T47D (cell line): ENCODE results near the gene DYRK1A.
"Not testable (repeated sequence)": the region's sequence is repeated elsewhere in the genome, so short reads cannot be mapped to it uniquely, and the experiment has no call there.

Source experiments
- DNase-seq, 2 experiments: peaks; one replicate each; pipeline versions ENCODE4 v3.0.0 to v3.0.0-alpha.2; 2011 to 2012; ENCODE audit warnings: low read depth in 1 of 2, low spot score in 1 of 2
- JUND ChIP-seq: IDR thresholded peaks from 2 replicates; pipeline ENCODE4 v1.6.1; 2012; ENCODE audit warnings: low read depth
- in situ Hi-C: cut with HindIII; loops from 2 replicates; pipeline ENCODE4 v1.10.0; 2016; ENCODE audit warnings: low sequenced_read_pairs, low pct_unique_long_range_greater_than_20kb

The DYRK1A gene

GRCh38 chr21:37528150-37528937 is 161.8 kb downstream of the DYRK1A start:
- TF ChIP-seq JUND: no peak

GRCh38 chr21:37529649-37530048 is 163.1 kb downstream of the DYRK1A start:
- TF ChIP-seq JUND: no peak
- in situ Hi-C loops: no loop called here
- DNase-seq: no peak

More at GRCh38 chr21:37528150-37528937, 161.8 kb downstream of the DYRK1A start:
- in situ Hi-C loops: no loop called here
- DNase-seq: no peak

- in situ Hi-C loops: no loop called here
- no peak for TF ChIP-seq JUND
- no peak for DNase-seq
Observed at GRCh38 chr21:37530901-37531351, 164.4 kb downstream of the DYRK1A start.

GRCh38 chr21:37531431-37531932 is 164.9 kb downstream of the DYRK1A start:
- in situ Hi-C loops: no loop called here
- TF ChIP-seq JUND: no peak
- no peak for DNase-seq

GRCh38 chr21:37532868-37533780 is 166.6 kb downstream of the DYRK1A start:
- DNase-seq: peak in 1 of 2 experiments; percentile 30
- TF ChIP-seq JUND: no peak
- in situ Hi-C loops: no loop called here

GRCh38 chr21:37534431-37534830 is 167.9 kb downstream of the DYRK1A start:
- in situ Hi-C loops: no loop called here
- TF ChIP-seq JUND: no peak
- DNase-seq: no peak

- DNase-seq: no peak
- in situ Hi-C loops: no loop called here
- no peak for TF ChIP-seq JUND
Observed at GRCh38 chr21:37535130-37535529, 168.6 kb downstream of the DYRK1A start.

GRCh38 chr21:37535672-37536071 is 169.1 kb downstream of the DYRK1A start:
- DNase-seq: no peak
- in situ Hi-C loops: no loop called here
- no peak for TF ChIP-seq JUND

GRCh38 chr21:37536616-37537278 is 170.2 kb downstream of the DYRK1A start:
- TF ChIP-seq JUND: no peak
- in situ Hi-C loops: no loop called here
- no peak for DNase-seq

- in situ Hi-C loops: no loop called here
Observed at GRCh38 chr21:37537391-37537996, 170.9 kb downstream of the DYRK1A start.

GRCh38 chr21:37538971-37539590 is 172.5 kb downstream of the DYRK1A start:
- TF ChIP-seq JUND: no peak
- in situ Hi-C loops: no loop called here
- DNase-seq: no peak

More at GRCh38 chr21:37537391-37537996, 170.9 kb downstream of the DYRK1A start:
- no peak for DNase-seq
- TF ChIP-seq JUND: no peak

- DNase-seq, in situ Hi-C loops: not testable (repeated sequence)
Observed at GRCh38 chr21:37541128-37541527, 174.6 kb downstream of the DYRK1A start.
